Mucosa of rectum (tissue), 2 donors: ENCODE data around the gene KRTAP10-5.
"Not testable (repeated sequence)": the region's sequence is repeated elsewhere in the genome, so short reads cannot be mapped to it uniquely, and the experiment has no call there.

Experiments used
- H3K27ac ChIP-seq, 2 donors: one replicate each; pipeline ENCODE4 v1.7.0; 2013; ENCODE audit warnings: inconsistent platforms in 2 of 2, low read depth in 2 of 2, low read length in 2 of 2
- H3K27me3 ChIP-seq, 2 donors: one replicate each; pipeline ENCODE4 v1.7.0; 2013; ENCODE audit warnings: low read length in 2 of 2; ENCODE audit not compliant: control insufficient read depth in 2 of 2, insufficient read depth in 2 of 2
- H3K36me3 ChIP-seq, 2 donors: one replicate each; pipeline ENCODE4 v1.7.0; 2013; ENCODE audit warnings: low read length in 2 of 2; ENCODE audit not compliant: control insufficient read depth in 2 of 2, insufficient read depth in 2 of 2
- H3K4me1 ChIP-seq, 2 donors: one replicate each; pipeline ENCODE4 v1.7.0; 2013; ENCODE audit warnings: low read length in 2 of 2, mild to moderate bottlenecking in 1 of 2; ENCODE audit not compliant: control insufficient read depth in 2 of 2, insufficient read depth in 2 of 2
- H3K4me3 ChIP-seq, 2 donors: one replicate each; pipeline ENCODE4 v1.7.0; 2013; ENCODE audit warnings: low read length in 2 of 2
- H3K9ac ChIP-seq, 2 donors: one replicate each; pipeline ENCODE4 v1.7.0; 2013; ENCODE audit warnings: low read length in 2 of 2, low read depth in 1 of 2, mild to moderate bottlenecking in 1 of 2
- H3K9me3 ChIP-seq, 2 donors: one replicate each; pipeline ENCODE4 v1.7.0; 2013; ENCODE audit warnings: low read length in 2 of 2; ENCODE audit not compliant: control insufficient read depth in 2 of 2
- donor health status: healthy.
- donor health status: Normal muscosa, but diverticular disease.

Gene KRTAP10-5

DNA sequence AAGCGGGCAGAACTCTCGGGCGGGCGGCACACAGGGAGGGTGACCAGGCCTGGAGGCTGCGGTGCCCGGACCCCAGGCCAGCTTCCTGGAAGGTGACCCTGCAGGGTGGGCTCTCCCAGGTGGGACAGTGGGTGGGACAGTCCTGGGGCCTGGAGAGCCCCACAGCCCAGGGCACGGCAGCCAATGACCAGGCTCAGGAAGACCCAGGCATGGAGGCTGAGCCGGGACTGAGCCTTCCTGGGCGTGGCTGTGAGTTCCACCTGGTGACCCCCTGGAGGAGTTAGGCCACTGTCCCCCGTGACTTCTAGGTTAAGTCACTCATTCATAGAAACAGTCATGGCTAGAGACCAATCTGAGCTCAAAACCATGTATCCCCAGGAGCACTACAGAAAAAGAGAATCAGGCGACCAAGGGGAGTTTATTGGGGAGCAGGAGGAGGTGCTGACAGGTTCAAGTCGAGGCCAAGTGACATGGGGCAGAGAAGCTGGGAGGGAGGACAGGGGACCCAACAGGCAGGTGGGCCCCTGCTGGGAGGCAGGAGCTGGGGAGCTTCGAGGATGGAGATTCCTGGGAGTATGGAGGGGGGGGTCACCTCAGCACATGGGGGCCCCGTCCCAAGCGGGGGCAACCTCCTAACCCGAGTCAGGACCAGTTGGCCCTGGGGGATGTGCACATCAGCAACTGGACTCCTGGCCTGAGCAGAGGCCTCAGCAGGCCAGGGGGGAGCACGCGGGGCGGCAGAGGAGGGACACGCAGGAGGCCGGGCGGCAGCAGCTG, 1.2 kb downstream of the KRTAP10-5 start:
- Histone ChIP-seq H3K4me3 (no peak overlapping the region), H3K9me3 (peaks cover 0 to 2% of the 10 kb centered on the region in 2 donors), H3K27ac (no peak overlapping the region)

GRCh38 chr21:44578371-44579055, 1.9 kb downstream of the KRTAP10-5 start:
- H3K27ac ChIP-seq: no peak overlapping the region
- H3K4me3 ChIP-seq: no peak overlapping the region
- peaks cover 0 to 2% of the 10 kb centered on the region in 2 donors for H3K9me3 ChIP-seq
- peaks cover 3 to 22% of the 10 kb centered on the region in 2 donors for H3K4me1 ChIP-seq
- no peak overlapping the region for H3K9ac ChIP-seq
- no peaks in the 10 kb centered on the region for H3K36me3 ChIP-seq
- peaks cover 0 to 3% of the 10 kb centered on the region in 2 donors for H3K27me3 ChIP-seq

More for the DNA sequence above, 1.2 kb downstream of the KRTAP10-5 start:
- peaks cover 3 to 21% of the 10 kb centered on the region in 2 donors for H3K4me1 ChIP-seq
- no peak overlapping the region for H3K9ac ChIP-seq
- H3K36me3 ChIP-seq: no peaks in the 10 kb centered on the region
- H3K27me3 ChIP-seq: peaks cover 0 to 3% of the 10 kb centered on the region in 2 donors

DNA sequence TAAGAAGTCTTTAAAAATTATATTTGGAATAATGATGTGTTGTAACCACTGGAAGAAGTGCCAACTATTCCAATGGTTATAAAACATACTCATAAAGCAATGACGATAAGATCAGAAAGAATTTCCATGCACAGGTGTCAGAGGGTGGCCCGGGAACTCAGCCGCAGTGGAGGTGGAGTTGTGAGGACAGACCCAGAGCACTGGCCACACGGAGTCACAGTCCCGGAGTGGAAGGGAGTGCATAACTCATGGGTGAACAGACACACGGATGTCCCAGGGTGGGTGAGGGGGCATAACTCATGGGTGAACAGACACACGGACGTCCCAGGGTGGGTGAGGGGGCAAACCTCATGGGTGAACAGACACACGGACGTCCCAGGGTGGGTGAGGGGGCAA, 4.4 kb downstream of the KRTAP10-5 start:
- peaks cover 3 to 22% of the 10 kb centered on the region in 2 donors for H3K4me1 ChIP-seq
- peaks cover 0 to 3% of the 10 kb centered on the region in 2 donors for H3K27me3 ChIP-seq
- no peak overlapping the region for H3K27ac ChIP-seq
- H3K9ac ChIP-seq: no peak overlapping the region
- no peaks in the 10 kb centered on the region for H3K9me3 ChIP-seq
- no peaks in the 10 kb centered on the region for H3K36me3 ChIP-seq
- H3K4me3 ChIP-seq: no peak overlapping the region

- H3K27me3 ChIP-seq: peaks cover 0 to 3% of the 10 kb centered on the region in 2 donors
- H3K27ac ChIP-seq: peak overlapping the region in 1 of 2 donors; percentile 6
- peaks cover 3 to 21% of the 10 kb centered on the region in 2 donors for H3K4me1 ChIP-seq
- H3K9me3 ChIP-seq: no peaks in the 10 kb centered on the region
- no peaks in the 10 kb centered on the region for H3K36me3 ChIP-seq
- H3K4me3 ChIP-seq: no peak overlapping the region
- H3K9ac ChIP-seq: no peak overlapping the region
Observed at GRCh38 chr21:44575307-44576024, 4.9 kb downstream of the KRTAP10-5 start.

GRCh38 chr21:44574457-44575306, 5.7 kb downstream of the KRTAP10-5 start:
- no peaks in the 10 kb centered on the region for H3K36me3 ChIP-seq

GRCh38 chr21:44573630-44574456, 6.6 kb downstream of the KRTAP10-5 start, which contains the start of gene KRTAP10-4:
KRTAP10-4 (plus strand) TSS chr21:44573729; CDS start chr21:44573759, 30 bp downstream.
- Histone ChIP-seq H3K4me1 (peaks cover 3 to 16% of the 10 kb centered on the region in 2 donors), H3K4me3 (peak within 1 kb of the TSS in 1 of 2 donors; percentile 53)
- H3K27ac ChIP-seq, H3K36me3 ChIP-seq, H3K9me3 ChIP-seq, H3K27me3 ChIP-seq, H3K9ac ChIP-seq: not testable (repeated sequence)

More at GRCh38 chr21:44574457-44575306, 5.7 kb downstream of the KRTAP10-5 start:
- no peak overlapping the region for H3K9ac ChIP-seq
- peak overlapping the region in 1 of 2 donors; percentile 53 for H3K4me3 ChIP-seq
- H3K27me3 ChIP-seq: peaks cover 0 to 3% of the 10 kb centered on the region in 2 donors
- no peaks in the 10 kb centered on the region for H3K9me3 ChIP-seq
- peak overlapping the region in 1 of 2 donors; percentile 6 for H3K27ac ChIP-seq
- peaks cover 3 to 16% of the 10 kb centered on the region in 2 donors for H3K4me1 ChIP-seq

DNA sequence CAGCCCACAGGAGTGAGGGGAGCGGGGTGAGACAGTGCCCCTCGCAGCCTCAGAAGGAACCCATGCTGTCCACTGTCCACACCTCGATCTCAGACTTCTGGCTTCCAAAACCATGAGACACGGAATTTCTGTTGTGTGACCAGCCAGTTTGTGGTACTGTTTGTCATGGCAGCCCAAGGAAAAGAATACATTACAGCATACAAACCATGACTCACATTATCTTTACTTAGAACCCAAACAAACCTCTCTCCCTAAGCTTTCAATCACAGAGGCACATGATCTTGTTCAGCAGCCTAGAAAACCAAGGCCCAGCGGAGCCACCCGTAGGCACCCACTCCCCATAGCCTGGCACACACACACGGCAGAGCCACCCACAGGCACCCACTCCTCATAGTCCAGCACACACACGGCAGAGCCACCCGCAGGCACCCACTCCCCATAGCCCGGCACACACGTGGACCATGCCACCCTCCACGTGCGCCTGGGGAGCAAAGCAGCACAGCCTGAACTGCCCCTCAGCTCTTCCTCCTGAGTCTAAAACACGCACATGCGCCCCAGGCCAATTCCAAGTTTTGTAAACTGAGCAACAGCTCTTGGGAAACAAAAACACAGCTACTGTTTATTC, 7.3 kb downstream of the KRTAP10-5 start:
- Histone ChIP-seq H3K4me3 (no peak overlapping the region), H3K9me3 (no peaks in the 10 kb centered on the region), H3K27ac (no peak overlapping the region), H3K36me3 (no peaks in the 10 kb centered on the region), H3K4me1 (peaks cover 3 to 16% of the 10 kb centered on the region in 2 donors), H3K9ac (no peak overlapping the region), H3K27me3 (peaks cover 0 to 3% of the 10 kb centered on the region in 2 donors)

DNA sequence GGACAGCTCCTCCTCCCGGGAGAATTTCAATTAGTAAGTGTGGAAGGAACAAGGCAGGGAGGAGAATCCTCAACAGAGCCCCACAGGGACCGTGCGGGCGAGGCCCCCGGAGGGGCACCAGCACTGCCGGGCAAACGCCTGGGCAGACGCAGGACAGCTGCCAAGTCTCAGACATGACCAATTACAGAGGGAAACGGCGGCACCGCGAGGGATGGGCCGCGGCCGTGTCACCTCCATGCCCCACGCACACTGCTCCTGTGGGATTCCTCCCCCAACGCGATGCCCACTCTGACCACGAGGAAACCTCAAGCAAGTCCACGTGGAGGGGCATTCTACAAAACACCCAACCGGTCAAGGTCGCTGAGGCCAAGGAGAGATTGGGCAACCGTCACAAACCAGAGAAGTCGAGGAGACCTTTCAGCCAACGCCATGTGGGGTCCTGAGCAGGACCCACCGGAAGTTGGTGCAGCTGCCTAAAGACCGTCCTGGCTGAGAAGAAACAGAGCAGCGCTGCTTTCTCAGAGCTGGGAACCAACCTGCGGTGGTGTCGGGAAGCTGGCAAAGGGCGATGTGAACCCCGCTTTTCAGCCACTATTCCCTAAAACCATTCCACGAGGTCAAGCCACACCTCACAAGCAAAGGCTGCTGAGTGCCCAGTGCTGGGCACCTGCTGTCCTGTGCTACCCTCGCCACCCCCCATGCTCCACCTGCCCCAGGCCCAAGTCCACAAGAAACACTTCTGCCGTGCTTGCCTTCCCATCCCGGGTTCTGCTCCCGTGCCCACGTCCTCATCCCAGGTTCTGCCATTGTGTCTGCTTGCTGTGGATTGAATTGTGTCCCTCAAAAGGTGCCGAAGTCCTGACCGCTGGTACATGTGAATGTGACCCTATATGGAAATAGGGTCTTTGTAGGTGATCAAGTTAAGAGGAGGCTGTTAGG, 8.3 kb downstream of the KRTAP10-5 start:
- H3K9me3 ChIP-seq: no peaks in the 10 kb centered on the region
- H3K27me3 ChIP-seq: peaks cover 0 to 3% of the 10 kb centered on the region in 2 donors
- no peaks in the 10 kb centered on the region for H3K36me3 ChIP-seq
- H3K9ac ChIP-seq: no peak overlapping the region
- no peak overlapping the region for H3K27ac ChIP-seq
- no peak overlapping the region for H3K4me3 ChIP-seq
- peaks cover 3 to 16% of the 10 kb centered on the region in 2 donors for H3K4me1 ChIP-seq
